ENCODE results near the gene DAGLA. TPM values are rescaled to one million over a fixed set of nuclear protein-coding genes. Genes with fewer than 3 reads are reported as not detected.

Gene DAGLA
- total RNA-seq, 6 experiments from 2014 or later: 2.4 to 4.2 (median 3.3) TPM

GRCh38 chr11:61697764-61698163 lies 17.6 kb downstream of the DAGLA start:
- H3K4me1 Mint-ChIP-seq (ENCODE audit: low read depth): peaks cover 31% of the 10 kb centered on the region

GRCh38 chr11:61698173-61698948 lies 18.2 kb downstream of the DAGLA start:
- peaks cover 31% of the 10 kb centered on the region for H3K4me1 Mint-ChIP-seq (ENCODE audit: low read depth)
- no peak for TF ChIP-seq CTCF (IDR thresholded peaks at IDR 0.05)
- no peaks in the 10 kb centered on the region for H3K36me3 Mint-ChIP-seq (ENCODE audit: low read depth)
- no peak overlapping the region for H3K4me3 Mint-ChIP-seq
- no peak overlapping the region for H3K27ac Mint-ChIP-seq
- peaks cover 1% of the 10 kb centered on the region for H3K27me3 Mint-ChIP-seq (ENCODE audit: insufficient read depth)
- DNase-seq: no peak
- H3K9me3 Mint-ChIP-seq: no peaks in the 10 kb centered on the region

More at GRCh38 chr11:61697764-61698163, 17.6 kb downstream of the DAGLA start:
- H3K36me3 Mint-ChIP-seq (ENCODE audit: low read depth): no peaks in the 10 kb centered on the region
- peaks cover 4% of the 10 kb centered on the region for H3K27me3 Mint-ChIP-seq (ENCODE audit: insufficient read depth)
- no peak for TF ChIP-seq CTCF (IDR thresholded peaks at IDR 0.05)
- DNase-seq: no peak
- no peak overlapping the region for H3K4me3 Mint-ChIP-seq
- no peak overlapping the region for H3K27ac Mint-ChIP-seq
- H3K9me3 Mint-ChIP-seq: no peaks in the 10 kb centered on the region

- Mint-ChIP-seq H3K9me3 (no peaks in the 10 kb centered on the region), H3K4me3 (no peak overlapping the region), H3K27ac (no peak overlapping the region), H3K27me3 (ENCODE audit: insufficient read depth) (peaks cover 1% of the 10 kb centered on the region), H3K4me1 (ENCODE audit: low read depth) (peaks cover 25% of the 10 kb centered on the region), H3K36me3 (ENCODE audit: low read depth) (no peaks in the 10 kb centered on the region)
- no peak for TF ChIP-seq CTCF (IDR thresholded peaks at IDR 0.05)
- DNase-seq: no peak
Measured at GRCh38 chr11:61699737-61700160, 19.6 kb downstream of the DAGLA start.

GRCh38 chr11:61700212-61700611 lies 20.0 kb downstream of the DAGLA start:
- H3K27ac Mint-ChIP-seq: no peak overlapping the region
- TF ChIP-seq CTCF (IDR thresholded peaks at IDR 0.05): no peak
- no peaks in the 10 kb centered on the region for H3K36me3 Mint-ChIP-seq (ENCODE audit: low read depth)
- H3K4me1 Mint-ChIP-seq (ENCODE audit: low read depth): peaks cover 25% of the 10 kb centered on the region
- no peak overlapping the region for H3K4me3 Mint-ChIP-seq
- H3K9me3 Mint-ChIP-seq: no peaks in the 10 kb centered on the region
- DNase-seq: peak; percentile 40
- H3K27me3 Mint-ChIP-seq (ENCODE audit: insufficient read depth): peaks cover 1% of the 10 kb centered on the region

- Mint-ChIP-seq H3K4me3 (no peak overlapping the region), H3K36me3 (ENCODE audit: low read depth) (no peaks in the 10 kb centered on the region), H3K27me3 (ENCODE audit: insufficient read depth) (peaks cover 1% of the 10 kb centered on the region), H3K4me1 (ENCODE audit: low read depth) (peaks cover 20% of the 10 kb centered on the region), H3K27ac (no peak overlapping the region), H3K9me3 (no peaks in the 10 kb centered on the region)
- no peak for DNase-seq
- TF ChIP-seq CTCF (IDR thresholded peaks at IDR 0.05): no peak
Measured at GRCh38 chr11:61700720-61701119, 20.5 kb downstream of the DAGLA start.
